Cardiac fibroblast (primary cell): Measurements from ENCODE around the gene GLOD4.

ENCODE experiments used
- DNase-seq, 2 donors: peaks; one replicate each; pipeline versions ENCODE4 v3.0.0 to v3.0.0-alpha.2; 2010; ENCODE audit warnings: low read depth in 2 of 2
- H3K4me3 ChIP-seq, 2 donors: replicated peaks in 1 of 2; 1 replicate in 1 of 2; 2 replicates in 1 of 2; pipeline ENCODE4 v1.5.1; 2011; ENCODE audit warnings: low read depth in 2 of 2, low read length in 2 of 2, mild to moderate bottlenecking in 2 of 2, moderate library complexity in 1 of 2
- CTCF ChIP-seq: IDR thresholded peaks from one replicate; pipeline ENCODE4 v1.5.1; 2011; ENCODE audit warnings: low read depth, mild to moderate bottlenecking, low read length, inconsistent platforms

The GLOD4 gene

GRCh38 chr17:824378-824777 is 42.3 kb upstream of the GLOD4 start:
- no peak overlapping the region for H3K4me3 ChIP-seq
- DNase-seq, result no peak
- no peak for TF ChIP-seq CTCF

DNA sequence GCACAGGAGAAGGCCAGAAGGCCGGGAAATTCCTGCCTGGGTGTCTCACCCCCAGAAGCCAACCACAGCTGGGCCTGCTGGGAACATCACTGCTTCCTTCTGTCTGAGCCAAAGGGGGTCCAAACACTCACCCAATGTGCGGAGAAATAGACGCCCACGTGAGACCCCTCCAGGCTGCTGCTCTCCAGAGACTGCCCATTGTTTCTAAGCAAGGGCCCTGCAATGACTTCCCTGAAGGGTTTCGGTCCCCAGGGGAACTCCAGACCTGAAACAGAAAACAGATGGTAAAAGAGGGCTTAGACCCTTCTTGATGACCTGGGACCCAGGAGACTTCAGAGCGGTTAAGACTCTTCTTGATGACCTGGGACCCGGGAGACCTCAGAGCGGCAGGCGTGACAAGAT is 41.4 kb upstream of the GLOD4 start:
- no peak for TF ChIP-seq CTCF
- DNase-seq, result no peak
- no peak overlapping the region for H3K4me3 ChIP-seq

- no peak for TF ChIP-seq CTCF
- DNase-seq, result no peak
These were observed 37.2 kb upstream of the GLOD4 start for GRCh38 chr17:819251-819650.

DNA sequence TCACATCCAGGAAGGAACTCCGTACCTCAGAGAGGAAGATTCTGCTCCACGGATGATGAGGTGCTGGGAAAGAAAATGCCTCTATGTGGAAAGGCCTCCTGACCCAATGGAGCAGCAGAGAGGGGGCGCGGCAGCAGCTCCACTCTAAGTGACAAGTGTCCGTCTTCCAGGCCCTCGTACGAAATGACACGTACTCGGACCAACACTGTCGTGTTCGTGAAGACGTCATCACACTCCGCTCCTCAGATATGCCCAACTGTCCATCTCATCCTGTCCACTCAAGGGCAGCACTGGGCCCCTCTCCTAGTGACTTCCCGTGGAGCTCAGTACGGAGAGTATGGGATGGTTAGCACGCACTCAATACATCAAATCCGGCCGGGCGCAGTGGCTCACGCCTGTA is 32.3 kb upstream of the GLOD4 start:
- H3K4me3 ChIP-seq, result no peak overlapping the region
- TF ChIP-seq CTCF, result no peak
- DNase-seq, result no peak

More at GRCh38 chr17:819251-819650, 37.2 kb upstream of the GLOD4 start:
- no peak overlapping the region for H3K4me3 ChIP-seq

- no peak overlapping the region for H3K4me3 ChIP-seq
- TF ChIP-seq CTCF, result no peak
- no peak for DNase-seq
These were observed 30.6 kb upstream of the GLOD4 start for GRCh38 chr17:812638-813204.

DNA sequence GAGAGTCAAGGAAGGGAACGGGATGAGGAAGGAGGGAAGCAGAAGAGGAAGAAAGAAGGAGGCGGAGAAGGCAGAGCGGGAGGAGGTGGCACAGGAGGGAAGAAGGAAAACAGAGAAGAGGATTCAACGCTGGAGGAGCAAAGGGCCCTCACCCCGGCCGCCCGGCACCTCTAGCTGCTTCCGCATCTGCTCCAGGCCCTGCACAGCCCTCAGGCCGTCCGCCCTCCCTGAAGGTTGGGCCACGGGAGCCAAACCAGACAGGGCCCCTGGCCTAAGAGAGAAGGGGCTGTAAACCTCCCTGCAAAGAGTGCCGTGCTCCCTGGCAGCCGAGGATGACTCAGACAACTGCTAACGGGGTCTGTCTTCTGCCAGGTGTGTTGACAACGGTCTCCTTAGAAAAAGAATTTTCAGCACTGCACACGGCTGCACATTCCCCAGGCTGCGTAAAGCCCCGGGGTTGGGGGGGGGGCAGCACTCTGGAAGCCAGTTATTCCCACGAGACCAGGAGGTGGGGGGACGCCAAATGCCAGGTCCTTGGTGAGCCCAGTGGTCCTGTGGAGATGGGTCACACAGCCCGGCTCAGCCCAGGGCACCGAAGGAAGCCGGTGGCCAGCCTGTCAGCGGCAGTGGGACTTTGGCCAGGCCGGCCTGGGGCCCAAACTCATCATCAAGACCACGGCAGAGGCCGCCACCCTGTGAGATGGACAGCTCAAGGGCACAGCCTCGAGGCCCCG is 29.1 kb upstream of the GLOD4 start:
- no peak overlapping the region for H3K4me3 ChIP-seq
- DNase-seq, result no peak
- TF ChIP-seq CTCF, result no peak
